K562 (cell line): Measurements from ENCODE around the gene GADD45GIP1. TPM values are rescaled to one million over a fixed set of nuclear protein-coding genes. Genes with fewer than 3 reads are reported as not detected.

Experiments
- FOXP1 ChIP-seq: sonication (generic); formaldehyde crosslinking; IDR thresholded peaks from 2 replicates; pipeline ENCODE4 v1.8.0; 2022; ENCODE audit warnings: mild to moderate bottlenecking, missing genetic modification reagents
- GABPB1 ChIP-seq: sonication (generic); formaldehyde crosslinking; IDR thresholded peaks from 2 replicates; pipeline ENCODE4 v1.8.0; 2022; ENCODE audit warnings: mild to moderate bottlenecking, missing genetic modification reagents
- MIER1 ChIP-seq: fragments of 450-650 bp; IDR thresholded peaks from 2 replicates; pipeline ENCODE4 v1.6.1; 2016; ENCODE audit warnings: antibody characterized with exemption, mild to moderate bottlenecking, low read depth
- PCBP1 ChIP-seq: fragments of 200-400 bp; formaldehyde crosslinking; IDR thresholded peaks from 2 replicates; pipeline ENCODE4 v1.6.1; 2018; ENCODE audit warnings: mild to moderate bottlenecking, low read depth, low read length; ENCODE audit not compliant: poor library complexity, severe bottlenecking
- PPARD ChIP-seq: fragments of 250-450 bp; sonication (Bioruptor Pico); IDR thresholded peaks from 2 replicates; pipeline ENCODE4 v1.8.0; 2022; ENCODE audit warnings: inconsistent platforms, mild to moderate bottlenecking, moderate library complexity
- RB1 ChIP-seq: fragments of 450-650 bp; IDR thresholded peaks from 2 replicates; pipeline ENCODE4 v1.6.1; 2017; ENCODE audit warnings: low read depth, mild to moderate bottlenecking
- SMAD4 ChIP-seq: fragments of 250-450 bp; sonication (Bioruptor Pico); conservative IDR thresholded peaks from 2 replicates; pipeline ENCODE4 v1.8.0; 2021; ENCODE audit warnings: inconsistent platforms, mild to moderate bottlenecking, moderate library complexity
- THRAP3 ChIP-seq: fragments of 450-650 bp; IDR thresholded peaks from 2 replicates; pipeline ENCODE4 v1.6.1; 2016; ENCODE audit warnings: mild to moderate bottlenecking, inconsistent platforms, borderline replicate concordance
- ZNF41 ChIP-seq: fragments of 250-450 bp; sonication (Bioruptor Pico); conservative IDR thresholded peaks from 2 replicates; pipeline ENCODE4 v1.4.0; 2020; ENCODE audit warnings: mild to moderate bottlenecking
- ZNF830 ChIP-seq: fragments of 250-450 bp; sonication (Bioruptor Pico); IDR thresholded peaks from 2 replicates; pipeline ENCODE4 v1.5.0; 2021; ENCODE audit warnings: mild to moderate bottlenecking
- polyA plus RNA-seq, 8 experiments: library from polyadenylated mRNA; depleted of rRNA in 4 of 8; stranded (reverse) in 5 of 8; unstranded in 3 of 8; fragments of >200 nt; fragmentation: Nextera tagmentation in 2 of 8; fragmentation: Illumina TruSeq in 1 of 8; extraction: Ambion mirVana in 2 of 8; extraction: Trizol in 1 of 8; gene quantifications; 2 replicates each; pipeline versions ENCODE4 v1.2.1 to v1.2.3, GENCODE V29; 2011 to 2014; ENCODE audit warnings: inconsistent platforms in 1 of 8, missing spikeins in 1 of 8
- total RNA-seq, 7 experiments: library from RNA; depleted of rRNA in 6 of 7; stranded (reverse); fragments of >200 nt in 6 of 7; fragmentation: Illumina TruSeq in 2 of 7; extraction: Trizol in 2 of 7; gene quantifications; 2 replicates each; pipeline versions ENCODE4 v1.2.1 to v1.2.3, GENCODE V29; 2011 to 2021; ENCODE audit warnings: low replicate concordance in 1 of 7
- TF ChIP-seq, protein P1 (sequence below): sonication (generic); formaldehyde crosslinking; IDR thresholded peaks from 2 replicates; pipeline ENCODE4 v1.8.0; 2023; ENCODE audit warnings: mild to moderate bottlenecking, missing genetic modification reagents
- TF ChIP-seq, protein P2 (sequence below), 2 experiments: fragments of 450-650 bp in 1 of 2; IDR thresholded peaks; 2 replicates each; pipeline ENCODE4 v1.6.1; 2011 to 2017; ENCODE audit warnings: low read depth in 2 of 2, antibody characterized with exemption in 1 of 2, borderline replicate concordance in 1 of 2, low read length in 1 of 2, mild to moderate bottlenecking in 1 of 2, mixed read lengths in 1 of 2; ENCODE audit not compliant: control insufficient read depth in 1 of 2
- TF ChIP-seq, protein P3 (sequence below): sonication (generic); formaldehyde crosslinking; IDR thresholded peaks from 2 replicates; pipeline ENCODE4 v1.8.0; 2022; ENCODE audit warnings: mild to moderate bottlenecking, missing genetic modification reagents
- TF ChIP-seq, protein P4 (sequence below): fragments of 200-800 bp; sonication (Bioruptor generic); IDR thresholded peaks from 2 replicates; pipeline ENCODE4 v1.6.1; 2017; ENCODE audit warnings: missing genetic modification characterization, missing compliant biosample characterization
- TF ChIP-seq, protein P5 (sequence below): fragments of 450-650 bp; IDR thresholded peaks from 2 replicates; pipeline ENCODE4 v1.6.1; 2016; ENCODE audit warnings: antibody characterized with exemption

Gene GADD45GIP1
- total and polyA plus RNA-seq, 9 of the 15 experiments (the other 6 are each of a cell fraction or from before 2014, with no cell fraction given), result 5.1 to 161 (median 29.2) TPM

DNA sequence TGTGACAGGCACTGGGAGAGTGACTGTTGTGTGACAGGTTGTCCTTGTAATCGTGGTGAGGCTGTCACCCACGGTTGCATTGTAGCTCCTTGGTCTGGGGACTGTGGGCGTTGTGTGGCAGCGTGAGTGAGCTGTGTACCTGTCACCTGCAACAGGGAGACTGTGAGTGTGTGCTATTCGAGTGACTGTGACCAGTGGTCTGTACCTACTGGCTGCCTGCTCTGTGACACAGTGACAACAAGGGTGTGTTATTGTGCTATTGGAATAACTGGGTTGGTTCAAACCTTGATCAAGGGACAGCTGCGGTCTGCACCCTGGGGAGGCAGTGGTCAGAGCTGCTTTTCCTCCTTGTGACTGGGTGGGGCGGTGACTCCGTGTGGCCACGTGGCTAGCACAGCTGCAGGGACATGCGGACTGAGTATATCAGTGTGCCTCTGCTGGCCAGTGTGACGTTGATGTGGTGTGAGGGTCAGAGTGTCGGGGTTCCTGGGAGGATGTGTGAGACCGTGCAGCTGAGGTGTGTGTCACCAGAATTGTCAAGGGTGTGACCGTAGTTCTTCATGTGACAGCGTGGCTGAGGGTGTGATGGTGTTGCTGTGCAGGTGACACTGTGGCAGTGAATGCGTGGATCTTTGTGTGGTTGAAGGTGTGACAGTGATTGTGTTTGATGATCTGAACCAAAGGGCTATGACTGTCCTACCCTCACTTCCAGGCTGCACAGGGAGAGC, 28.2 kb upstream of the GADD45GIP1 start (continued):
- TF ChIP-seq, protein P1, sequence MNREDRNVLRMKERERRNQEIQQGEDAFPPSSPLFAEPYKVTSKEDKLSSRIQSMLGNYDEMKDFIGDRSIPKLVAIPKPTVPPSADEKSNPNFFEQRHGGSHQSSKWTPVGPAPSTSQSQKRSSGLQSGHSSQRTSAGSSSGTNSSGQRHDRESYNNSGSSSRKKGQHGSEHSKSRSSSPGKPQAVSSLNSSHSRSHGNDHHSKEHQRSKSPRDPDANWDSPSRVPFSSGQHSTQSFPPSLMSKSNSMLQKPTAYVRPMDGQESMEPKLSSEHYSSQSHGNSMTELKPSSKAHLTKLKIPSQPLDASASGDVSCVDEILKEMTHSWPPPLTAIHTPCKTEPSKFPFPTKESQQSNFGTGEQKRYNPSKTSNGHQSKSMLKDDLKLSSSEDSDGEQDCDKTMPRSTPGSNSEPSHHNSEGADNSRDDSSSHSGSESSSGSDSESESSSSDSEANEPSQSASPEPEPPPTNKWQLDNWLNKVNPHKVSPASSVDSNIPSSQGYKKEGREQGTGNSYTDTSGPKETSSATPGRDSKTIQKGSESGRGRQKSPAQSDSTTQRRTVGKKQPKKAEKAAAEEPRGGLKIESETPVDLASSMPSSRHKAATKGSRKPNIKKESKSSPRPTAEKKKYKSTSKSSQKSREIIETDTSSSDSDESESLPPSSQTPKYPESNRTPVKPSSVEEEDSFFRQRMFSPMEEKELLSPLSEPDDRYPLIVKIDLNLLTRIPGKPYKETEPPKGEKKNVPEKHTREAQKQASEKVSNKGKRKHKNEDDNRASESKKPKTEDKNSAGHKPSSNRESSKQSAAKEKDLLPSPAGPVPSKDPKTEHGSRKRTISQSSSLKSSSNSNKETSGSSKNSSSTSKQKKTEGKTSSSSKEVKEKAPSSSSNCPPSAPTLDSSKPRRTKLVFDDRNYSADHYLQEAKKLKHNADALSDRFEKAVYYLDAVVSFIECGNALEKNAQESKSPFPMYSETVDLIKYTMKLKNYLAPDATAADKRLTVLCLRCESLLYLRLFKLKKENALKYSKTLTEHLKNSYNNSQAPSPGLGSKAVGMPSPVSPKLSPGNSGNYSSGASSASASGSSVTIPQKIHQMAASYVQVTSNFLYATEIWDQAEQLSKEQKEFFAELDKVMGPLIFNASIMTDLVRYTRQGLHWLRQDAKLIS, result no peak
- TF ChIP-seq RB1 (no peak), PCBP1 (no peak), ZNF830 (CRISPR knock-in tag) (no peak), SMAD4 (CRISPR knock-in tag) (0 out of 2 replicates have a peak, but pooled peaks have one; percentile 23), GABPB1 (no peak), FOXP1 (CRISPR knock-in tag) (peak; percentile 76; the same call in 1 of the 2 replicates), ZNF41 (CRISPR knock-in tag) (no peak), PPARD (CRISPR knock-in tag) (no peak), THRAP3 (no peak), MIER1 (no peak)
- TF ChIP-seq, protein P2, sequence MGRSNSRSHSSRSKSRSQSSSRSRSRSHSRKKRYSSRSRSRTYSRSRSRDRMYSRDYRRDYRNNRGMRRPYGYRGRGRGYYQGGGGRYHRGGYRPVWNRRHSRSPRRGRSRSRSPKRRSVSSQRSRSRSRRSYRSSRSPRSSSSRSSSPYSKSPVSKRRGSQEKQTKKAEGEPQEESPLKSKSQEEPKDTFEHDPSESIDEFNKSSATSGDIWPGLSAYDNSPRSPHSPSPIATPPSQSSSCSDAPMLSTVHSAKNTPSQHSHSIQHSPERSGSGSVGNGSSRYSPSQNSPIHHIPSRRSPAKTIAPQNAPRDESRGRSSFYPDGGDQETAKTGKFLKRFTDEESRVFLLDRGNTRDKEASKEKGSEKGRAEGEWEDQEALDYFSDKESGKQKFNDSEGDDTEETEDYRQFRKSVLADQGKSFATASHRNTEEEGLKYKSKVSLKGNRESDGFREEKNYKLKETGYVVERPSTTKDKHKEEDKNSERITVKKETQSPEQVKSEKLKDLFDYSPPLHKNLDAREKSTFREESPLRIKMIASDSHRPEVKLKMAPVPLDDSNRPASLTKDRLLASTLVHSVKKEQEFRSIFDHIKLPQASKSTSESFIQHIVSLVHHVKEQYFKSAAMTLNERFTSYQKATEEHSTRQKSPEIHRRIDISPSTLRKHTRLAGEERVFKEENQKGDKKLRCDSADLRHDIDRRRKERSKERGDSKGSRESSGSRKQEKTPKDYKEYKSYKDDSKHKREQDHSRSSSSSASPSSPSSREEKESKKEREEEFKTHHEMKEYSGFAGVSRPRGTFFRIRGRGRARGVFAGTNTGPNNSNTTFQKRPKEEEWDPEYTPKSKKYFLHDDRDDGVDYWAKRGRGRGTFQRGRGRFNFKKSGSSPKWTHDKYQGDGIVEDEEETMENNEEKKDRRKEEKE (IDR thresholded peaks at IDR 0.05; ENCODE audit: borderline replicate concordance in 1 of 2, control insufficient read depth in 1 of 2, low read depth in 2 of 2, low read length in 1 of 2), result no peak
- TF ChIP-seq, protein P3, sequence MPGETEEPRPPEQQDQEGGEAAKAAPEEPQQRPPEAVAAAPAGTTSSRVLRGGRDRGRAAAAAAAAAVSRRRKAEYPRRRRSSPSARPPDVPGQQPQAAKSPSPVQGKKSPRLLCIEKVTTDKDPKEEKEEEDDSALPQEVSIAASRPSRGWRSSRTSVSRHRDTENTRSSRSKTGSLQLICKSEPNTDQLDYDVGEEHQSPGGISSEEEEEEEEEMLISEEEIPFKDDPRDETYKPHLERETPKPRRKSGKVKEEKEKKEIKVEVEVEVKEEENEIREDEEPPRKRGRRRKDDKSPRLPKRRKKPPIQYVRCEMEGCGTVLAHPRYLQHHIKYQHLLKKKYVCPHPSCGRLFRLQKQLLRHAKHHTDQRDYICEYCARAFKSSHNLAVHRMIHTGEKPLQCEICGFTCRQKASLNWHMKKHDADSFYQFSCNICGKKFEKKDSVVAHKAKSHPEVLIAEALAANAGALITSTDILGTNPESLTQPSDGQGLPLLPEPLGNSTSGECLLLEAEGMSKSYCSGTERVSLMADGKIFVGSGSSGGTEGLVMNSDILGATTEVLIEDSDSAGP, result no peak; the same call in 1 of the 2 replicates
- TF ChIP-seq, protein P4, sequence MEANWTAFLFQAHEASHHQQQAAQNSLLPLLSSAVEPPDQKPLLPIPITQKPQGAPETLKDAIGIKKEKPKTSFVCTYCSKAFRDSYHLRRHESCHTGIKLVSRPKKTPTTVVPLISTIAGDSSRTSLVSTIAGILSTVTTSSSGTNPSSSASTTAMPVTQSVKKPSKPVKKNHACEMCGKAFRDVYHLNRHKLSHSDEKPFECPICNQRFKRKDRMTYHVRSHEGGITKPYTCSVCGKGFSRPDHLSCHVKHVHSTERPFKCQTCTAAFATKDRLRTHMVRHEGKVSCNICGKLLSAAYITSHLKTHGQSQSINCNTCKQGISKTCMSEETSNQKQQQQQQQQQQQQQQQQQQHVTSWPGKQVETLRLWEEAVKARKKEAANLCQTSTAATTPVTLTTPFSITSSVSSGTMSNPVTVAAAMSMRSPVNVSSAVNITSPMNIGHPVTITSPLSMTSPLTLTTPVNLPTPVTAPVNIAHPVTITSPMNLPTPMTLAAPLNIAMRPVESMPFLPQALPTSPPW (CRISPR knock-in tag), result peak; percentile 62; the same call in 1 of the 2 replicates
- TF ChIP-seq, protein P5, sequence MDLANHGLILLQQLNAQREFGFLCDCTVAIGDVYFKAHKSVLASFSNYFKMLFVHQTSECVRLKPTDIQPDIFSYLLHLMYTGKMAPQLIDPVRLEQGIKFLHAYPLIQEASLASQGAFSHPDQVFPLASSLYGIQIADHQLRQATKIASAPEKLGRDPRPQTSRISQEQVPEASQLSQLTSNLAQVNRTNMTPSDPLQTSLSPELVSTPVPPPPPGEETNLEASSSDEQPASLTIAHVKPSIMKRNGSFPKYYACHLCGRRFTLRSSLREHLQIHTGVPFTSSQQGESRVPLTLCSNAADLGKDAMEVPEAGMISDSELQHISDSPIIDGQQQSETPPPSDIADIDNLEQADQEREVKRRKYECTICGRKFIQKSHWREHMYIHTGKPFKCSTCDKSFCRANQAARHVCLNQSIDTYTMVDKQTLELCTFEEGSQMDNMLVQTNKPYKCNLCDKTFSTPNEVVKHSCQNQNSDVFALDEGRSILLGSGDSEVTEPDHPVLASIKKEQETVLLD, result peak; percentile 43; the same call in 1 of the 2 replicates
